Neural cell (in vitro differentiated cells): ENCODE results near the gene ABCC11.

Experiments used
- CTCF ChIP-seq: fragments of 450-650 bp; IDR thresholded peaks from 2 replicates; pipeline ENCODE4 v1.5.1; 2014; ENCODE audit warnings: antibody characterized with exemption, mild to moderate bottlenecking, moderate library complexity; ENCODE audit not compliant: poor library complexity, severe bottlenecking
- EP300 ChIP-seq: fragments of 450-650 bp; conservative IDR thresholded peaks from 2 replicates; pipeline ENCODE4 v1.6.1; 2014; ENCODE audit warnings: antibody characterized with exemption, mild to moderate bottlenecking, moderate library complexity; ENCODE audit not compliant: poor library complexity, severe bottlenecking
- EZH2 ChIP-seq: fragments of 200-600, 300-800 bp; shearing (Covaris generic), sonication (generic); IDR thresholded peaks from 2 replicates; pipeline ENCODE4 v1.6.1; 2014; ENCODE audit warnings: antibody characterized with exemption, low read length, borderline replicate concordance, mild to moderate bottlenecking; ENCODE audit not compliant: insufficient read depth, poor library complexity, severe bottlenecking
- POLR2AphosphoS5 ChIP-seq: IDR thresholded peaks from 2 replicates; pipeline ENCODE4 v1.6.1; 2012
- RAD21 ChIP-seq: fragments of 450-650 bp; conservative IDR thresholded peaks from 2 replicates; pipeline ENCODE4 v1.6.1; 2014; ENCODE audit warnings: antibody characterized with exemption, mild to moderate bottlenecking, moderate library complexity
- REST ChIP-seq: IDR thresholded peaks from 2 replicates; pipeline ENCODE4 v1.6.1; 2012; ENCODE audit warnings: borderline replicate concordance
- SMC3 ChIP-seq: fragments of 450-650 bp; conservative IDR thresholded peaks from 2 replicates; pipeline ENCODE4 v1.6.1; 2014; ENCODE audit warnings: antibody characterized with exemption, mild to moderate bottlenecking, moderate library complexity; ENCODE audit not compliant: poor library complexity
- TAF1 ChIP-seq: IDR thresholded peaks from 2 replicates; pipeline ENCODE4 v1.6.1; 2012; ENCODE audit warnings: low read depth

- TF ChIP-seq EZH2 (no peak), CTCF (no peak), REST (no peak), TAF1 (no peak), POLR2AphosphoS5 (no peak), SMC3 (no peak), EP300 (no peak), RAD21 (no peak)
These were observed 21.7 kb upstream of the ABCC11 start for GRCh38 chr16:48269011-48269410.
